HG03439 (cell line): ENCODE results near the gene ATP1B4.

Experiments
- ATAC-seq: cut with Tn5 transposase; IDR thresholded peaks from one replicate; pipeline ENCODE4 v1.9.1; 2021; ENCODE audit warnings: mild to moderate bottlenecking, moderate library complexity; ENCODE audit not compliant: unreplicated experiment

ATP1B4 gene

DNA sequence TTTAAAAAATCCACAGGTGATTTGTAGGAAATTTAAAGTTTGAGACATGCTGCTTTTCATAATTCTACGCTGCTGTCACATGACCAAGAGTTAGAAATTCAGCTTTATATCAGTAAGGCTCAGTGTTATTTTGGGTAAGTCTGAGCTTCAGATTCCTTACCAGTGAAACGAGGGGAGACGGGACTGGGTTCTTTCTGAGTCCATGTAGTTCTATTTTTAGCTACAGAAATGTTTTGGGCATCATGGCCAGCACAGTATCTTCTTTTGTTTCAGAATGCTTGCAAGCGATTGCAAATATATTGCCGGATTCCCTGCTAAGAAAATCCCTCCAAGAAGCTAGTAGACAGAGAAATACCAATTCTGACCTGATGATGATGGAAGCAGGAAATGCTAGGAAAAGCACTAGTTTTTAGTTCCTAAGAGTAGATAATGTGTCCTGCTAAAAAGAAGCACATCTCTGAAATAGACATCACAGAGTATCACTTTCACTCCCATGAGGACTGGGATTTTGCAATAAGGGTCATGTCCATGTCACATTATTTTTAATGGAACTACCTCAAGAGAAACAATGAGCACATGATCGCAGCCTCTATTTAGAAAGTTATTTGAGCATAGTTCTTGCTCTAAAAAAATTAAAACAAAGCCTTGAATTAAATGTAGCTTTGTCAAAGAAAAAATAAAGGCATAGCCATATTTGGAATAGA lies 10.9 kb downstream of the ATP1B4 start:
- ATAC-seq: no peak

DNA sequence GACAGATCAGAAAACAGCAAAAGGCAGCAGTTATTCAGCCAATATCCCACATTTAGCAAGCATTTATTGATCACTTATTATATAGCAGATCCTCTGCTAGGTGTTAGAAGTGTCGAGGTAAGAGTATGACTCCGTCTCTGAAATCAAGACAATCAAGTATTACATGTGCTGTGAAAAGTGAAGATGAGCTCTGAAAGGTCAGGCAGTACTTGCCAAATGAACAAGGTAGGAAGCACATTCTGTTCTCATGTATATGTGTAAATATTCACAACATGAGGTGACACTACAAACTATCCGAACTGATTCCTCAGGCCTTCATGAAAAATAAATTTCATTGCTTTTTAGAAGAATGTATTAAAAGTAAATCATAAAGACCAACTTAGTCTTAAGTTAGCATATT lies 15.3 kb downstream of the ATP1B4 start:
- no peak for ATAC-seq

DNA sequence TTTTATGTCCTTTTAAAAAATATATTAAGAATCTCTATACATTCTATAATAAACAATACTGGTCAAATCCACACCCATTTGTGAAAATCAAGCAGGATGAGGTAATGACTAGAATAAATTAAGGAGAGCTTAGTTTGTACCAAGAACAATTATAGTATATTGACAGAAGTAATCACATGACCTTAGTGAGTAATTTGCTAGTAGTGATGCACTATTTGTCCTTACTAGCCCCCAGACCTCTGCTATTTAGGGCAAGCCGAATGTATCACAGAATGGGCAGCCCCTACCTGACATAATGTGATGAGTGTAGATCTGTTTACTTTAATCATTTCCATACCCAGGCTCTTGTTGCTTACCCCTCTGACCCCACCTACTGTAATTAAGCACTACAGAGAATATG lies 15.8 kb downstream of the ATP1B4 start:
- ATAC-seq: no peak

DNA sequence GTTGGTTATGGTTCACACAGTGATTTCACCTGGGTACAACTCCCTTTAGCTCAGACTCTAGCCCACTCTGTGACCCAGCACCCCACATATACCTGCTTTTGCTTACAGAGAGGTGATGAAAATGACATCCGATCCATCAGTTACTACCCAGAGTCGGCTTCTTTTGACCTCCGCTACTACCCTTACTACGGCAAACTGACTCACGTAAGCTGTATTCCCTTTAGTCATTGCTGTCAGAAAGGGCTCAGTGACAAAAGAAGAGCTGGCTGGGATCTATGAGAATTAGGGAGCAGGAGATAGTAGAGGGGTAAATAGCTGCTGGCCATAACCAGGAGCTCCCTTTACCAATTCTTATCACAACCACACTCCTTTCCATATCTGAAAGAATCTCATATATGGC lies 16.7 kb downstream of the ATP1B4 start:
- no peak for ATAC-seq

DNA sequence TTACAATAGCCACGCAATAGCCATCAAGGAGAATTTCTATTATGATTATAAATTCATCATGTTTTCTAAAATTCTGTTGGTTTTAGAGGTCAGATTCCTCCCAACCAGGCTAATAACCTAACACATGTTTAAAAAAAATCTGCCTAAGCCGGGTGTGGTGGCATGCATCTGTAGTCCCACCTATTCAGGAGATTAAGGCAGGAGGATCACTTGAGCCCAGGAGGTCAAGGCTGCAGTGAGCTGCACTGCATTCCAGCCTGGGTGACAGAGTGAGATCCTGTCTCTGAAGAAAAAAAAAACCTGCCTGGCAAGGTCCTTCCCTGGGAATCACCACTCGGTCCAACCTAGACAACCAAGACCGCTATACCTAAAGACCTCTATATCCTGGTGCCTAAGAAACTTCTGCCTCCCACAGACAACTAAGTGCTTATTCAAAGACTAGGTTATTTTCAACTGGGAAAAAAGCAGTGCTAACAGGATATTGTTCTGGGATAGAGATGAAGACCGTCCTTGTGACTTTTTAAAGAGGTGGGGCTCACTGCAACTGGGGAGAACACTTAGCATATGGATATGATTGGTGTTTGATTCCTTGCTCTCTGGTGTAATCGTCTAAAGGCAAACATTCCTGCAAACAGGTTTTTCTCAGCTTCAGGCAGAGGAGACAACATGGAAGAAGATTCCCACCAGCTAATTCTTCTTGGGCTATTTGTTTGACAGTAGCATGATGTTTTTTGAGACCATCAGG lies 18.2 kb downstream of the ATP1B4 start:
- ATAC-seq: no peak

DNA sequence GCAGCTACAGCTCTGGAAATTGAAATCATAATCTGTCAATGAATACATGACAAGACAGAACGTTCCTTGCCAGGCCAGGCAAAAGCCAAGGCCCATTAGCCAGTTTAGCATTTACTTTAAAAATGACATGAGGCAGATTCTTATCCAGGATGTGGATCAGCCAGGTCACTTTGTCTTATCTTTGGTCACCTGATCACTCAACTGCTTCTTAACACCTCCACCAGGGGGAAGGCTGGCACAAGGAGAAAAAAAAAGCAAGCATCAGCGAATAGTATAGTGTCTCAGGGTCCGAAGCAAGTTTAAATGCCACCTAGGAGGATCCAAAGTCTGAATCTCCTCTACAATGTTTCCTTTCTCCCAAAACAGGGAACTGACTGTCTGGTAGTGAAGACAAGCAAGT lies 18.8 kb downstream of the ATP1B4 start:
- ATAC-seq: no peak

DNA sequence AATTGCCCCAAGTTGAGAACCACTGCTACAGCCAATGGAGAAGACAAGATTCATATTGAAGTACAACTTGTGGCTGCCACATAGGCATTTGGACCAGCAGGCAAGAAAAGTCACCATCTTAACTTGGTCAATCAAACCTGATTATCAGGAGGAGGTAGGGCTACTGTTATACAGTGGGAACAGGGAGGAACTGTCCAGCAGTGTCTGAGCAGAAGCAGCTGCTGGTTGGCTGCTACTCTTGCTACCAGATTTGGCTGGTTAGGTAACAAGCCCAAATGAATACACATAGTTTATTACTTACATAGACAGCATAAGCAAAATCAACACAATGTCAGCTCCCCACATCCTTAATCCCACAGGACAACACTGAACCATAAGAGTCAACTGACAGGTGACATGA lies 39.4 kb downstream of the ATP1B4 start:
- no peak for ATAC-seq

DNA sequence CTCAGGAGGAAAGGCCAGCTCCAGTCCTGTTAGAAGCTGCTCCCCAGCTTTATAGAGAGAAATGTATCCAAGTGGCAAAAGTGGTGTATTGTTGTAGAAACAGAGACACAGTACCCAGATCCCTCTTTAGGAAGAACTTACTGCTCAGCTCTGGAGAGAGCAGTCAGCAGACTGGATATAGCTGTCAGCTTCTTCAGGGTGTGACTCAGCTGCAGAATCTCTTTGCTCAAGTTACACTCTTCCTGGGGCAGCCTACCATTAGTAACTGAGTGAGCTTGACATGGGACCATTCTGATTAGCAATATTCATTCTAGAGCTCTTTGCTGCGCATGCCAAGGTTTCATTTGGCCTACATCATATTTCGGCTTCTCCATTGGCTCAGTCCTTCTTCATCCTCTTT lies 40.5 kb downstream of the ATP1B4 start:
- ATAC-seq: no peak

DNA sequence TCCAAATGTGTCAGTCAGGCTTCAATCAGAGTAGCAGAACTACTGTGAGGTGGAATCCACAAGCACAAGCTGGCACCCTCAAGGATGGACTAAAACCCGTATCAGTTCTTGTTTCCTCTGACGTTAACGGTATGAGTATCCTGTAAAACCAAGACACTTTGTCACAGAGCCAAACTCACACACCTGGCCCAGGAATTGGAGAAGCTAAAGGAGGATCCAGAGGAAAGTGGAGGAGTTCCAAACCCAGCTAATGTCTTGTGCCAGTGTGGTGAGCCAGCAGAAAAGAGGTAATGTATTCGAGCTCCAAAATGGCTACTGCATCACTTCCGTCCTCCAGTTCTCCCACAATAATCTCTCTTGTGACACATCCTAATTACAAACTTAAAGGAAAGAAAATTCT lies 44.7 kb downstream of the ATP1B4 start:
- ATAC-seq: no peak

DNA sequence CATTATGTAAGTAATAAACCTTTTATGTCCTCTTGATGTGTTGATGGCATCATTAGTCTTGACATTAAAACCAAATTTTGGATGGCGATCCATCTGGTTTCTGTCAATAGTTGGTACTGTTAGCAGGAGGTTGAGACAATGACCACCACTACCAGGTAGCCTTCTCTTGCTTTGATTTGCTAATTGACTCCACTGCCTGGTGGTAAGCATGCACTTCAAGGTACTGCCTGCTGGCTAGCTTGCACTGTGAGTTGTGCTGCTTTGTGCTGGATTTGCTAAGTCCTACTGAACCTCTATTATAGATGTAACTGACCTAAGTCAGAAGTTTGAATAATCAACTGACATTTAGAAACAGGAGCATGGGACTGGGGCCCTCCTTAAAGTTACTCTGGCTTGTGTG lies 46.3 kb downstream of the ATP1B4 start:
- no peak for ATAC-seq

DNA sequence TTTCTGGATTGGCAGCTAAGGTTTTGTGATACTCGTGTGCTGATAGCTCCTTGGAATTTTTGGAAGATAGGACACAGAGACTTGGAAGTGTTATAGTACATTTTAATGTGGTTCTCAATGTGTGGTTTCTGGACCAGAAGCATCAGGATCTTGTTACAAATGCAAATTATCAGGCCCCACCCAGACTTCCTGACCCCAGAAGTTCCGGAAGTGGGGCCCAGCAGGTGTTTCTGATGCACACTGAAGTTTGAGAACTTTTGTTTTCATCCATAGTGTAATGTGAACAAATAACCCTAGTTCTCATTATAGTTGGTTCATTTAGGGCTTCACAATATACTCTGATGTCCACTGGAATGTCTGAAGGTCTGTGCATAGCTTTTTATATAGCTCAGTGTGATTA lies 57.6 kb downstream of the ATP1B4 start:
- ATAC-seq: no peak

DNA sequence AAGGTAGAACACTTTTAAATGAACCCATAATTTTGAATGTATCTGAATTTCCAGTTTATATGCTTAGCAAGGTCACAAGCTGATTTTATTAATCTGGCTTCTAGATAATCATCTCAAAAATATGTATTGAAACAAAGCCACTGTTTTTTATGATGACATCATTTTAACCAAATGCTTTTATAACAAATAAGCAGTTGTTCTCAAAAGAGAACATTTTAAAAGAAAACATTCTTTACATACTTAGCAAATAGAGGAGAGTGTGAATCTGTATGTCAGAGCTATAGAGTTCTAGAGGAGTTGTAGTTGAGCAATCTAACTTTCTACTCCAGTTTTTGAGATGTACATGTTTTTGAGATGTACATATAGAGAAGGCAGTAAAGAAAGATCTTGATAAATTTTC lies 64.7 kb downstream of the ATP1B4 start:
- no peak for ATAC-seq

DNA sequence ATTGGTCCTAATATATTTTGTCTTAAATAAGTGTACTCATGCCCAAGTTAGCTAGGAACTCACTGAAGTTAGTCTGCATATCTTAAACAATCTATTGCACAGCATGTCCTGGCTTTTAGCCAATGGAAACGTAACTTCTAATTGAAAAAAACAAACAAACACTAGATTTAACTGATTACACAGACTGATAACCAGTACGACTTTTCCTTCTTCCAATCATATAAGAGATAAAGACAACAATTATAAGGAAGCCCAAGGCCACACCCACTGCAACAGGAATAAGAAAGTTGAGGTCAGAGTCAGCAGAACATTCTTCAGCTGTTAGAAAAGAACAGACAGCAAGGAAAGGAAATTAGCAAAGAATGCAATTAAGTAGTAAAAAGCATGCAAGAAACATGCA lies 66.4 kb downstream of the ATP1B4 start:
- ATAC-seq: no peak

DNA sequence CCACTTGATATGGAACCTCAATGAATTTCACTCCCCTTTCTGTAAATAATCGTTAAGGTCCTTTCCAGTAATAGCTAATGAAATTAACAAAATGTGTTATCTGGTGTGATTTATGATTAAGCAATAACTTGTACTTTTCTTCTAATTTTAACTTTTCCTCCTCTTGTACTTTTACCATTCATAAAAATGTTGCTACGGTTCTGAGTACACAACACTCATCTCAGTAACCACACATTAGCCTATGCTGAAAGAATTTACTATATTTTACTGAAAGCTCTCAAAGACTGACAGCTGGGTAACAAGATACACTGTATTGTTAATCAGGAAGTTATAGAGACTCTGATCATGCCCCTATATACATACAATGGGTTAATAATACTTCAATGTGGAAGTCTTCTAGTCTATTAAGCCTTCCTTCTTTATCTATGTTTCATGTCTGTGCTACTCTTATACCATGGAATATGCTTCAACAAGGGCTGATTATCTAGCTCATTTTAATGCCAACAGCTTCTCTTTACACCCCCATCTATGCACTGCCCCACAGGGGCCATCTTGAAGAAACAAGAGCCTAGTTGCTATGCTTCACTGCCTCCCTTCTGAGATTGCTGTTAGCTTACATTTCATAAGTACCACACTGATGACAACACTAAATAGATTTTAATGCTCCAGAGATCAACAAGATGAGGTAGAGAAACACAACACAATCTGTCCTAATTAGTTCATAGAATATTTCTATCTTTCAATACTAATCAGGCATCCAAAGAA lies 68.1 kb downstream of the ATP1B4 start:
- no peak for ATAC-seq
